HG03432 (cell line): ENCODE data around the gene TRPC3.

Source experiments
- ATAC-seq: cut with Tn5 transposase; IDR thresholded peaks from one replicate; pipeline ENCODE4 v1.9.1; 2021; ENCODE audit warnings: mild to moderate bottlenecking, moderate library complexity; ENCODE audit not compliant: unreplicated experiment

Gene TRPC3

GRCh38 chr4:121877041-121877773 lies 74.7 kb downstream of the TRPC3 start:
- no peak for ATAC-seq

- ATAC-seq = no peak
Observed at GRCh38 chr4:121876070-121876469, 75.8 kb downstream of the TRPC3 start.

- no peak for ATAC-seq
Observed at GRCh38 chr4:121875652-121876051, 76.2 kb downstream of the TRPC3 start.

- no peak for ATAC-seq
Observed at GRCh38 chr4:121873604-121874003, 78.3 kb downstream of the TRPC3 start.

- peak; percentile 99 for ATAC-seq
Observed at GRCh38 chr4:121869841-121870822, 81.7 kb downstream of the TRPC3 start, which contains the start of gene BBS7. BBS7 (minus strand) TSS chr4:121870474; CDS start chr4:121870313, 161 bp downstream.

GRCh38 chr4:121863799-121864198 lies 88.1 kb downstream of the TRPC3 start:
- ATAC-seq = no peak

GRCh38 chr4:121861426-121861825 lies 90.4 kb downstream of the TRPC3 start:
- no peak for ATAC-seq

- ATAC-seq = no peak
Observed at GRCh38 chr4:121860121-121860520, 91.7 kb downstream of the TRPC3 start.

- ATAC-seq = no peak
Observed at GRCh38 chr4:121851354-121851753, 100.5 kb downstream of the TRPC3 start.

- ATAC-seq = no peak
Observed at GRCh38 chr4:121846662-121847061, 105.2 kb downstream of the TRPC3 start.

- ATAC-seq = no peak
Observed at GRCh38 chr4:121842862-121843261, 109.0 kb downstream of the TRPC3 start.

GRCh38 chr4:121838136-121838535 lies 113.7 kb downstream of the TRPC3 start:
- ATAC-seq = no peak

GRCh38 chr4:121829511-121829910 lies 122.3 kb downstream of the TRPC3 start:
- no peak for ATAC-seq
